PC-3 (cell line): Measurements from ENCODE around the gene PARN. TPM values are rescaled to one million over a fixed set of nuclear protein-coding genes. Genes with fewer than 3 reads are reported as not detected.

Source experiments
- ATAC-seq: fragments of 200-7000 bp; cut with Tn5 transposase; 2 replicates; pipeline ENCODE4 v1.9.1; 2020; ENCODE audit warnings: mild to moderate bottlenecking, moderate library complexity
- BruUV-seq: library from RNA; stranded (reverse); fragments of 400-500 nt; replicated peaks from 2 replicates; lab custom pipeline; 2021; lab: Mats Ljungman, UMichigan
- CTCF ChIA-PET: fragments of 300-600 bp; sonication (Branson Sonifier 250); formaldehyde crosslinking; loops from one replicate; lab custom pipeline; 2022; ENCODE audit warnings: antibody characterized with exemption; lab: Charles Lee
- POLR2A ChIA-PET: fragments of 300-600 bp; sonication (Branson Sonifier 250); formaldehyde crosslinking; loops from one replicate; lab custom pipeline; 2022; ENCODE audit warnings: antibody characterized with exemption; ENCODE audit not compliant: unreplicated experiment; lab: Charles Lee
- DNase-seq: peaks from one replicate; pipeline ENCODE4 v3.0.0-alpha.2; 2015
- H2AFZ ChIP-seq: fragments of 300-600 bp; sonication (generic); 2 replicates; pipeline ENCODE4 v1.6.0; 2016; ENCODE audit warnings: antibody characterized with exemption, low read length
- H3F3A ChIP-seq: fragments of 300-600 bp; sonication (generic); one replicate; pipeline ENCODE4 v1.6.0; 2017; ENCODE audit warnings: antibody characterized with exemption, low read length, control low read depth, mild to moderate bottlenecking; ENCODE audit not compliant: unreplicated experiment
- H3K27ac ChIP-seq: fragments of 300-600 bp; sonication (generic); 2 replicates; pipeline ENCODE4 v1.5.1; 2016; ENCODE audit warnings: mild to moderate bottlenecking, low read length
- H3K27me3 ChIP-seq: fragments of 300-600 bp; sonication (generic); 2 replicates; pipeline ENCODE4 v1.6.1; 2016; ENCODE audit warnings: low read length, mixed read lengths
- H3K36me3 ChIP-seq: fragments of 300-600 bp; sonication (generic); 2 replicates; pipeline ENCODE4 v1.6.1; 2016; ENCODE audit warnings: low read depth, mixed run types, low read length, mixed read lengths
- H3K4me1 ChIP-seq: fragments of 300-600 bp; sonication (generic); 2 replicates; pipeline ENCODE4 v1.5.1; 2016; ENCODE audit warnings: low read length; ENCODE audit not compliant: insufficient read depth
- H3K4me2 ChIP-seq: fragments of 300-600 bp; sonication (generic); 2 replicates; pipeline ENCODE4 v1.6.0; 2016; ENCODE audit warnings: low read length
- H3K4me3 ChIP-seq: fragments of 300-600 bp; sonication (generic); 2 replicates; pipeline ENCODE4 v1.5.1; 2016; ENCODE audit warnings: mild to moderate bottlenecking, low read length, mixed read lengths
- H3K79me2 ChIP-seq: fragments of 300-600 bp; sonication (generic); 2 replicates; pipeline ENCODE4 v1.6.1; 2017; ENCODE audit warnings: low read length, mixed read lengths
- H3K9ac ChIP-seq: fragments of 300-600 bp; sonication (generic); 2 replicates; pipeline ENCODE4 v1.6.0; 2016; ENCODE audit warnings: mild to moderate bottlenecking, low read length
- H3K9me2 ChIP-seq: fragments of 300-600 bp; sonication (generic); replicated peaks from 2 replicates; pipeline ENCODE4 v1.6.1; 2016; ENCODE audit warnings: mixed run types, low read length, mixed read lengths
- H3K9me3 ChIP-seq: fragments of 300-600 bp; sonication (generic); 2 replicates; pipeline ENCODE4 v1.6.1; 2016; ENCODE audit warnings: low read length, mixed read lengths
- H4K20me1 ChIP-seq: fragments of 300-600 bp; sonication (generic); 2 replicates; pipeline ENCODE4 v1.6.1; 2016; ENCODE audit warnings: low read length, mixed read lengths
- CTCF ChIP-seq: fragments of 300-600 bp; sonication (generic); conservative IDR thresholded peaks from 2 replicates; pipeline ENCODE4 v1.5.1; 2017; ENCODE audit warnings: antibody characterized with exemption, low read depth, mild to moderate bottlenecking, low read length
- EZH2 ChIP-seq: fragments of 300-600 bp; sonication (generic); IDR thresholded peaks from one replicate; pipeline ENCODE4 v1.6.1; 2017; ENCODE audit warnings: antibody characterized with exemption, mild to moderate bottlenecking, low read length; ENCODE audit not compliant: unreplicated experiment
- EZH2phosphoT487 ChIP-seq: fragments of 300-600 bp; sonication (generic); IDR thresholded peaks from 2 replicates; pipeline ENCODE4 v1.6.1; 2018; ENCODE audit warnings: mild to moderate bottlenecking, antibody characterized with exemption, low read length, borderline replicate concordance
- intact Hi-C: fragments of 100-400 bp; cut with micrococcal nuclease; formaldehyde crosslinking; loops from 2 replicates; pipeline ENCODE4 v1.9.0; 2023
- total RNA-seq: library from RNA; depleted of rRNA; stranded (reverse); fragments of >200 nt; gene quantifications from 2 replicates; pipeline ENCODE4 v1.2.3, GENCODE V29; 2014

PARN gene
- total RNA-seq, 1 experiment from 2014 or later = 34.7 TPM

- Histone ChIP-seq H2AFZ (no peak overlapping the region), H4K20me1 (no peaks in the 10 kb centered on the region), H3K4me1 (no peaks in the 10 kb centered on the region), H3K9me2 (no peaks in the 10 kb centered on the region), H3K36me3 (peaks cover 4% of the 10 kb centered on the region; the same call in 1 of the 2 replicates), H3F3A (no peaks in the 10 kb centered on the region), H3K27me3 (no peaks in the 10 kb centered on the region), H3K4me2 (no peak overlapping the region), H3K27ac (no peak overlapping the region), H3K79me2 (no peaks in the 10 kb centered on the region), H3K9me3 (no peaks in the 10 kb centered on the region), H3K4me3 (no peak overlapping the region), H3K9ac (no peak overlapping the region)
- peak; percentile 6 for DNase-seq
- BruUV-seq = no TSS peak
- CTCF ChIA-PET = no interaction called here
- intact Hi-C loops = no loop called here
- POLR2A ChIA-PET = no interaction called here
- TF ChIP-seq EZH2phosphoT487 (no peak), CTCF (no peak), EZH2 (no peak)
- no peak for ATAC-seq
Observed at GRCh38 chr16:14462811-14463210, 167.2 kb downstream of the PARN start.

DNA sequence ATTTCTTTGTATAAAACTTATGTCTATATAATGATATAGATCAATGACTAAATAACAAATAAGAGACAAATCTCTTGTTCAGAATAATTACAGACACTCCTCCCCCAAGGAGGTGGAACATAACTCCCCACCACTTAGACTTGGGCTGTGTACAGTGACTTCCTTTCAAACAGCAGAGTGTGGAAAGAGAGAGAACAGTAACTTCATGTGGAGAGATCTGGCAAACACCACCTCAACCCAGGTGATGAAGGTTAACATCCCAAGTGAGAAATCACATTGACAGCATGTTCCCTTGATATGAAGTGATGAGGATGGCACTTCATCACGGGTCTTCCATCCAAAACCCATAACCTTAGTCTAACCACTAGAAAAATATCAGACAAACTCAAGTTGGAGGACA is 169.3 kb downstream of the PARN start:
- POLR2A ChIA-PET = no interaction called here

More for the DNA sequence above, 169.3 kb downstream of the PARN start:
- TF ChIP-seq EZH2phosphoT487 = no peak
- TF ChIP-seq CTCF = no peak
- no peak for TF ChIP-seq EZH2
- BruUV-seq = no TSS peak
- Histone ChIP-seq H3K27ac (no peak overlapping the region), H3F3A (no peaks in the 10 kb centered on the region), H3K9me2 (no peaks in the 10 kb centered on the region), H2AFZ (no peak overlapping the region), H3K4me1 (peaks cover 5% of the 10 kb centered on the region), H3K36me3 (peaks cover 4% of the 10 kb centered on the region; the same call in 1 of the 2 replicates), H3K27me3 (no peaks in the 10 kb centered on the region), H4K20me1 (no peaks in the 10 kb centered on the region), H3K79me2 (no peaks in the 10 kb centered on the region), H3K9ac (no peak overlapping the region), H3K4me3 (no peak overlapping the region), H3K4me2 (no peak overlapping the region), H3K9me3 (no peaks in the 10 kb centered on the region)
- ATAC-seq = no peak
- intact Hi-C loops = no loop called here
- CTCF ChIA-PET = no interaction called here
- no peak for DNase-seq
